PC-3 (cell line): ENCODE results near the gene LHX8. TPM values are rescaled to one million over a fixed set of nuclear protein-coding genes. Genes with fewer than 3 reads are reported as not detected.

Source experiments
- ATAC-seq: fragments of 200-7000 bp; cut with Tn5 transposase; 2 replicates; pipeline ENCODE4 v1.9.1; 2020; ENCODE audit warnings: mild to moderate bottlenecking, moderate library complexity
- BruUV-seq: library from RNA; stranded (reverse); fragments of 400-500 nt; replicated peaks from 2 replicates; lab custom pipeline; 2021; lab: Mats Ljungman, UMichigan
- CTCF ChIA-PET: fragments of 300-600 bp; sonication (Branson Sonifier 250); formaldehyde crosslinking; loops from one replicate; lab custom pipeline; 2022; ENCODE audit warnings: antibody characterized with exemption; lab: Charles Lee
- POLR2A ChIA-PET: fragments of 300-600 bp; sonication (Branson Sonifier 250); formaldehyde crosslinking; loops from one replicate; lab custom pipeline; 2022; ENCODE audit warnings: antibody characterized with exemption; ENCODE audit not compliant: unreplicated experiment; lab: Charles Lee
- DNase-seq: peaks from one replicate; pipeline ENCODE4 v3.0.0-alpha.2; 2015
- H2AFZ ChIP-seq: fragments of 300-600 bp; sonication (generic); 2 replicates; pipeline ENCODE4 v1.6.0; 2016; ENCODE audit warnings: antibody characterized with exemption, low read length
- H3F3A ChIP-seq: fragments of 300-600 bp; sonication (generic); one replicate; pipeline ENCODE4 v1.6.0; 2017; ENCODE audit warnings: antibody characterized with exemption, low read length, control low read depth, mild to moderate bottlenecking; ENCODE audit not compliant: unreplicated experiment
- H3K27ac ChIP-seq: fragments of 300-600 bp; sonication (generic); 2 replicates; pipeline ENCODE4 v1.5.1; 2016; ENCODE audit warnings: mild to moderate bottlenecking, low read length
- H3K27me3 ChIP-seq: fragments of 300-600 bp; sonication (generic); 2 replicates; pipeline ENCODE4 v1.6.1; 2016; ENCODE audit warnings: low read length, mixed read lengths
- H3K36me3 ChIP-seq: fragments of 300-600 bp; sonication (generic); 2 replicates; pipeline ENCODE4 v1.6.1; 2016; ENCODE audit warnings: low read depth, mixed run types, low read length, mixed read lengths
- H3K4me1 ChIP-seq: fragments of 300-600 bp; sonication (generic); 2 replicates; pipeline ENCODE4 v1.5.1; 2016; ENCODE audit warnings: low read length; ENCODE audit not compliant: insufficient read depth
- H3K4me2 ChIP-seq: fragments of 300-600 bp; sonication (generic); 2 replicates; pipeline ENCODE4 v1.6.0; 2016; ENCODE audit warnings: low read length
- H3K4me3 ChIP-seq: fragments of 300-600 bp; sonication (generic); 2 replicates; pipeline ENCODE4 v1.5.1; 2016; ENCODE audit warnings: mild to moderate bottlenecking, low read length, mixed read lengths
- H3K79me2 ChIP-seq: fragments of 300-600 bp; sonication (generic); 2 replicates; pipeline ENCODE4 v1.6.1; 2017; ENCODE audit warnings: low read length, mixed read lengths
- H3K9ac ChIP-seq: fragments of 300-600 bp; sonication (generic); 2 replicates; pipeline ENCODE4 v1.6.0; 2016; ENCODE audit warnings: mild to moderate bottlenecking, low read length
- H3K9me2 ChIP-seq: fragments of 300-600 bp; sonication (generic); replicated peaks from 2 replicates; pipeline ENCODE4 v1.6.1; 2016; ENCODE audit warnings: mixed run types, low read length, mixed read lengths
- H3K9me3 ChIP-seq: fragments of 300-600 bp; sonication (generic); 2 replicates; pipeline ENCODE4 v1.6.1; 2016; ENCODE audit warnings: low read length, mixed read lengths
- H4K20me1 ChIP-seq: fragments of 300-600 bp; sonication (generic); 2 replicates; pipeline ENCODE4 v1.6.1; 2016; ENCODE audit warnings: low read length, mixed read lengths
- EZH2 ChIP-seq: fragments of 300-600 bp; sonication (generic); IDR thresholded peaks from one replicate; pipeline ENCODE4 v1.6.1; 2017; ENCODE audit warnings: antibody characterized with exemption, mild to moderate bottlenecking, low read length; ENCODE audit not compliant: unreplicated experiment
- EZH2phosphoT487 ChIP-seq: fragments of 300-600 bp; sonication (generic); IDR thresholded peaks from 2 replicates; pipeline ENCODE4 v1.6.1; 2018; ENCODE audit warnings: mild to moderate bottlenecking, antibody characterized with exemption, low read length, borderline replicate concordance
- intact Hi-C: fragments of 100-400 bp; cut with micrococcal nuclease; formaldehyde crosslinking; loops from 2 replicates; pipeline ENCODE4 v1.9.0; 2023
- total RNA-seq: library from RNA; depleted of rRNA; stranded (reverse); fragments of >200 nt; gene quantifications from 2 replicates; pipeline ENCODE4 v1.2.3, GENCODE V29; 2014
- TF ChIP-seq, protein P1 (sequence below): fragments of 300-600 bp; sonication (generic); conservative IDR thresholded peaks from 2 replicates; pipeline ENCODE4 v1.5.1; 2017; ENCODE audit warnings: antibody characterized with exemption, low read depth, mild to moderate bottlenecking, low read length

Gene LHX8
- total RNA-seq, 1 experiment from 2014 or later: not detected

DNA sequence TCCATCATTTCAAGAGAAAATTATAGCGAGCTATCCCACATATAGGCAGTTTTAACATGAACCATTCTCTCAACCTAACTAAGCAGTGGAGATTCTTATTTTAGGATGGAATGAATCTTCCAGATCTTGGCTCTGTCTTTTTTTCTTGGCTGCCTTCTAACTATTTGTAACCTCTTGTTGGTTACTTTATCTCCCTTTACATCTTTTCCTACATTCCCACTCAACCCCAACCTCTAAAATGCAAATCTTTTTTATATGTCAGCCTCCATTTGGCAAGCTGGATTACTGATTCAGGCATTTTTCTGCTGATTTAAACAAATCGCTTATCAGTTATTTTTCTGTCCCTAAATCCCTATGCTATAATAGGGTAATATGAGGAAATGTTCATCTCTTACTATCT is 46.9 kb upstream of the LHX8 start:
- TF ChIP-seq EZH2 (no peak), EZH2phosphoT487 (no peak)
- TF ChIP-seq, protein P1, sequence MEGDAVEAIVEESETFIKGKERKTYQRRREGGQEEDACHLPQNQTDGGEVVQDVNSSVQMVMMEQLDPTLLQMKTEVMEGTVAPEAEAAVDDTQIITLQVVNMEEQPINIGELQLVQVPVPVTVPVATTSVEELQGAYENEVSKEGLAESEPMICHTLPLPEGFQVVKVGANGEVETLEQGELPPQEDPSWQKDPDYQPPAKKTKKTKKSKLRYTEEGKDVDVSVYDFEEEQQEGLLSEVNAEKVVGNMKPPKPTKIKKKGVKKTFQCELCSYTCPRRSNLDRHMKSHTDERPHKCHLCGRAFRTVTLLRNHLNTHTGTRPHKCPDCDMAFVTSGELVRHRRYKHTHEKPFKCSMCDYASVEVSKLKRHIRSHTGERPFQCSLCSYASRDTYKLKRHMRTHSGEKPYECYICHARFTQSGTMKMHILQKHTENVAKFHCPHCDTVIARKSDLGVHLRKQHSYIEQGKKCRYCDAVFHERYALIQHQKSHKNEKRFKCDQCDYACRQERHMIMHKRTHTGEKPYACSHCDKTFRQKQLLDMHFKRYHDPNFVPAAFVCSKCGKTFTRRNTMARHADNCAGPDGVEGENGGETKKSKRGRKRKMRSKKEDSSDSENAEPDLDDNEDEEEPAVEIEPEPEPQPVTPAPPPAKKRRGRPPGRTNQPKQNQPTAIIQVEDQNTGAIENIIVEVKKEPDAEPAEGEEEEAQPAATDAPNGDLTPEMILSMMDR: no peak
- Histone ChIP-seq H3K4me1 (no peaks in the 10 kb centered on the region), H3K36me3 (no peaks in the 10 kb centered on the region), H3K27me3 (peaks cover 7% of the 10 kb centered on the region), H3K27ac (no peak overlapping the region), H3K4me3 (no peak overlapping the region), H3K4me2 (no peak overlapping the region), H2AFZ (no peak overlapping the region), H3K9me3 (no peaks in the 10 kb centered on the region), H3K79me2 (no peaks in the 10 kb centered on the region), H3K9me2 (no peaks in the 10 kb centered on the region), H3F3A (no peaks in the 10 kb centered on the region), H4K20me1 (no peaks in the 10 kb centered on the region), H3K9ac (no peak overlapping the region)
- intact Hi-C loops: no loop called here
- BruUV-seq: no TSS peak
- ChIA-PET POLR2A (no interaction called here), CTCF (no interaction called here)
- ATAC-seq: no peak
- no peak for DNase-seq

DNA sequence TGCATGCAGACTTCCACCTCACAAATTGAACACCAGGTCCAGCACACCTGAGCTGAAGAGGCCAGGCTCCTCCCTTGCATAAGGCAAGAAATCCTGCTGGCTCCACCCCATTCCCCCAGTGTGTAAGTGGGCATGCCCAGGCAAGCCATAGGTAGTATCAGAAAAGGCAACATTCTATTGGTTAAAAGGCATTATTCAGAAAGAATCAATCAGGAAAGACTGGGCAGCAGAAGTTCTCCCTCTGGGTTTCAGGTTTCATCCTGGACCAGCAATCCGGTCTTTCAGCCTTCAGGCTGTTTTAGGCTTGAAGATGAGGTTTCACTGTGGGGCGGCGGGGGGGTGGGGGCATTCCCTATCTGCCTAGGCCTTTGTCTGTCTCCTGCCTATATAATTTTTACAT is 42.0 kb upstream of the LHX8 start:
- no peaks in the 10 kb centered on the region for H3F3A ChIP-seq
- no peaks in the 10 kb centered on the region for H3K36me3 ChIP-seq
- no peak overlapping the region for H2AFZ ChIP-seq
- H3K27me3 ChIP-seq: no peaks in the 10 kb centered on the region
- ChIA-PET POLR2A (no interaction called here), CTCF (no interaction called here)
- H3K4me3 ChIP-seq: no peak overlapping the region
- H3K9me2 ChIP-seq: no peaks in the 10 kb centered on the region
- no peak for TF ChIP-seq EZH2
- TF ChIP-seq, protein P1: no peak
- TF ChIP-seq EZH2phosphoT487: no peak
- H3K9ac ChIP-seq: no peak overlapping the region
- H3K79me2 ChIP-seq: no peaks in the 10 kb centered on the region
- ATAC-seq: no peak
- no peak overlapping the region for H3K4me2 ChIP-seq
- peak; percentile 6 for DNase-seq
- intact Hi-C loops: no loop called here
- BruUV-seq: no TSS peak
- H3K27ac ChIP-seq: no peak overlapping the region
- no peaks in the 10 kb centered on the region for H3K9me3 ChIP-seq
- no peaks in the 10 kb centered on the region for H4K20me1 ChIP-seq
- no peaks in the 10 kb centered on the region for H3K4me1 ChIP-seq

DNA sequence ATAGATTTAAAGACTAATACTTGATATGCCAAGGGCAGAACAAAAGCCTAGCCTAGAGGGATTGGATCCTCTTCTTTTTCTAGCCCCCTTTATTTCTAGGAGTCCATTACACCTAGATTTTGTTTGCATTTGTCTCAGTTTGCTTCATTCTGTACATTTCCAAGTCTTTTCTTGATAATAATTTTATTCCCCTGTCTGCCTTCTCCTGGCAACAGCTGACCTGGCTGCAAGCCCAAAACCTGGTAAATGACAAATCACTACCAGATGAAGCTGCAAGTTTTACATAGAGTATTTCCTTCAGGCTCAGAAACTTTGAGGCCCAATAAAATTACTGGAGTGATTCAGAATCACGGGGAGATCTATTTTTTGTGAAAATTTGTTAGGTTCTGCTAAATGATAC is 36.5 kb upstream of the LHX8 start:
- Histone ChIP-seq H3K27ac (no peak overlapping the region), H3K9ac (no peak overlapping the region), H3K4me2 (no peak overlapping the region), H4K20me1 (no peaks in the 10 kb centered on the region), H2AFZ (no peak overlapping the region), H3K4me1 (no peaks in the 10 kb centered on the region), H3K9me2 (no peaks in the 10 kb centered on the region), H3K9me3 (no peaks in the 10 kb centered on the region), H3K36me3 (no peaks in the 10 kb centered on the region), H3F3A (no peaks in the 10 kb centered on the region), H3K4me3 (no peak overlapping the region), H3K79me2 (no peaks in the 10 kb centered on the region), H3K27me3 (peaks cover 29% of the 10 kb centered on the region)
- ATAC-seq (no peak), DNase-seq (no peak)
- intact Hi-C loops: no loop called here
- POLR2A ChIA-PET: no interaction called here
- no TSS peak for BruUV-seq
- CTCF ChIA-PET: no interaction called here
- TF ChIP-seq EZH2phosphoT487: no peak
- TF ChIP-seq, protein P1: no peak
